GM19468 (cell line): ENCODE data around the gene FGGY.
"Not testable (repeated sequence)": the region's sequence is repeated elsewhere in the genome, so short reads cannot be mapped to it uniquely, and the experiment has no call there.

Source experiments
- ATAC-seq: cut with Tn5 transposase; IDR thresholded peaks from one replicate; pipeline ENCODE4 v1.9.1; 2021; ENCODE audit warnings: mild to moderate bottlenecking, moderate library complexity, moderate number of reproducible peaks; ENCODE audit not compliant: unreplicated experiment; ENCODE audit errors: extremely low read depth

The FGGY gene

GRCh38 chr1:59521456-59521855 is 224.6 kb downstream of the FGGY start:
- ATAC-seq: no peak

GRCh38 chr1:59522925-59523505 is 226.1 kb downstream of the FGGY start:
- no peak for ATAC-seq

- ATAC-seq: no peak
Observed at GRCh38 chr1:59523745-59524450, 227.0 kb downstream of the FGGY start.

- ATAC-seq: no peak
Observed at GRCh38 chr1:59526240-59526639, 229.3 kb downstream of the FGGY start.

- ATAC-seq: no peak
Observed at GRCh38 chr1:59528471-59528870, 231.6 kb downstream of the FGGY start.

GRCh38 chr1:59528900-59529299 is 232.0 kb downstream of the FGGY start:
- ATAC-seq: no peak

- no peak for ATAC-seq
Observed at GRCh38 chr1:59530119-59530518, 233.2 kb downstream of the FGGY start.

GRCh38 chr1:59532102-59532501 is 235.2 kb downstream of the FGGY start:
- ATAC-seq: no peak

GRCh38 chr1:59538476-59538875 is 241.6 kb downstream of the FGGY start:
- not testable (repeated sequence) for ATAC-seq

- ATAC-seq: no peak
Observed at GRCh38 chr1:59539961-59540681, 243.2 kb downstream of the FGGY start.

- ATAC-seq: no peak
Observed at GRCh38 chr1:59541161-59541560, 244.3 kb downstream of the FGGY start.

- no peak for ATAC-seq
Observed at GRCh38 chr1:59541891-59542290, 245.0 kb downstream of the FGGY start.

GRCh38 chr1:59543211-59543668 is 246.3 kb downstream of the FGGY start:
- ATAC-seq: no peak

- ATAC-seq: no peak
Observed at GRCh38 chr1:59544615-59545293, 247.9 kb downstream of the FGGY start.

- no peak for ATAC-seq
Observed at GRCh38 chr1:59545830-59546229, 248.9 kb downstream of the FGGY start.

- no peak for ATAC-seq
Observed at GRCh38 chr1:59549066-59549837, 252.4 kb downstream of the FGGY start.

GRCh38 chr1:59549903-59550302 is 253.0 kb downstream of the FGGY start:
- ATAC-seq: no peak

- no peak for ATAC-seq
Observed at GRCh38 chr1:59552007-59552406, 255.1 kb downstream of the FGGY start.

- no peak for ATAC-seq
Observed at GRCh38 chr1:59553371-59553770, 256.5 kb downstream of the FGGY start.
